HUES48 (cell line): Measurements from ENCODE around the gene TBC1D16.
A peak's percentile ranks its signal among the peaks of the same experiment; 100 is the strongest.

Experiments
- H3K27ac ChIP-seq: one replicate; pipeline ENCODE4 v1.7.0; 2013; ENCODE audit warnings: low read depth, low read length, inconsistent platforms
- H3K27me3 ChIP-seq: 2 replicates; pipeline ENCODE4 v1.6.1; 2013; ENCODE audit warnings: mild to moderate bottlenecking, low read length; ENCODE audit not compliant: control insufficient read depth, insufficient read depth
- H3K36me3 ChIP-seq: 2 replicates; pipeline ENCODE4 v1.6.1; 2013; ENCODE audit warnings: low read length; ENCODE audit not compliant: control insufficient read depth, insufficient read depth
- H3K4me1 ChIP-seq: 2 replicates; pipeline ENCODE4 v1.6.1; 2013; ENCODE audit warnings: mild to moderate bottlenecking, low read length; ENCODE audit not compliant: control insufficient read depth, insufficient read depth
- H3K4me3 ChIP-seq: 2 replicates; pipeline ENCODE4 v1.5.1; 2013; ENCODE audit warnings: mild to moderate bottlenecking, low read depth, low read length
- H3K9ac ChIP-seq: 2 replicates; pipeline ENCODE4 v1.6.1; 2013; ENCODE audit warnings: mild to moderate bottlenecking, low read depth, low read length, moderate library complexity
- H3K9me3 ChIP-seq: 2 replicates; pipeline ENCODE4 v1.6.1; 2013; ENCODE audit warnings: low read length; ENCODE audit not compliant: control insufficient read depth, insufficient read depth

The TBC1D16 gene

GRCh38 chr17:79977161-79977631, 58.5 kb downstream of the TBC1D16 start:
- no peaks in the 10 kb centered on the region for H3K9me3 ChIP-seq
- no peak overlapping the region for H3K4me3 ChIP-seq
- H3K36me3 ChIP-seq, result no peaks in the 10 kb centered on the region
- no peak overlapping the region for H3K27ac ChIP-seq
- peaks cover 4% of the 10 kb centered on the region; the same call in 1 of the 2 replicates for H3K4me1 ChIP-seq
- no peaks in the 10 kb centered on the region for H3K27me3 ChIP-seq
- no peak overlapping the region for H3K9ac ChIP-seq

- H3K9me3 ChIP-seq, result no peaks in the 10 kb centered on the region
- H3K27me3 ChIP-seq, result no peaks in the 10 kb centered on the region
- peaks cover 5% of the 10 kb centered on the region; the same call in 1 of the 2 replicates for H3K36me3 ChIP-seq
- peaks cover 4% of the 10 kb centered on the region; the same call in 1 of the 2 replicates for H3K4me1 ChIP-seq
- H3K4me3 ChIP-seq, result no peak overlapping the region
- no peak overlapping the region for H3K9ac ChIP-seq
- H3K27ac ChIP-seq, result no peak overlapping the region
Measured at GRCh38 chr17:79976451-79976850, 59.2 kb downstream of the TBC1D16 start.

- Histone ChIP-seq H3K27ac (peak overlapping the region; percentile 28), H3K4me1 (peaks cover 4% of the 10 kb centered on the region), H3K4me3 (no peak overlapping the region), H3K9ac (no peak overlapping the region), H3K36me3 (peaks cover 7% of the 10 kb centered on the region; the same call in 1 of the 2 replicates), H3K27me3 (no peaks in the 10 kb centered on the region), H3K9me3 (no peaks in the 10 kb centered on the region)
Measured at GRCh38 chr17:79975498-79976134, 60.1 kb downstream of the TBC1D16 start.

- Histone ChIP-seq H3K4me3 (no peak overlapping the region), H3K9ac (no peak overlapping the region), H3K36me3 (peaks cover 7% of the 10 kb centered on the region; the same call in 1 of the 2 replicates), H3K27ac (peak overlapping the region; percentile 28), H3K27me3 (no peaks in the 10 kb centered on the region), H3K4me1 (peaks cover 7% of the 10 kb centered on the region), H3K9me3 (no peaks in the 10 kb centered on the region)
Measured at GRCh38 chr17:79974566-79975497, 60.8 kb downstream of the TBC1D16 start.

- Histone ChIP-seq H3K9me3 (no peaks in the 10 kb centered on the region), H3K4me3 (no peak overlapping the region), H3K27ac (no peak overlapping the region), H3K36me3 (peaks cover 7% of the 10 kb centered on the region; the same call in 1 of the 2 replicates), H3K27me3 (no peaks in the 10 kb centered on the region), H3K4me1 (peaks cover 7% of the 10 kb centered on the region), H3K9ac (no peak overlapping the region)
Measured at GRCh38 chr17:79971651-79972050, 64.0 kb downstream of the TBC1D16 start.

- H3K9me3 ChIP-seq, result no peaks in the 10 kb centered on the region
- no peaks in the 10 kb centered on the region for H3K27me3 ChIP-seq
- H3K27ac ChIP-seq, result no peak overlapping the region
- peaks cover 7% of the 10 kb centered on the region; the same call in 1 of the 2 replicates for H3K36me3 ChIP-seq
- H3K4me1 ChIP-seq, result peaks cover 7% of the 10 kb centered on the region
- no peak overlapping the region for H3K4me3 ChIP-seq
- H3K9ac ChIP-seq, result no peak overlapping the region
Measured at GRCh38 chr17:79970576-79971068, 65.0 kb downstream of the TBC1D16 start.

GRCh38 chr17:79969906-79970305, 65.8 kb downstream of the TBC1D16 start:
- Histone ChIP-seq H3K4me3 (no peak overlapping the region), H3K9me3 (no peaks in the 10 kb centered on the region), H3K27me3 (no peaks in the 10 kb centered on the region), H3K4me1 (peaks cover 7% of the 10 kb centered on the region), H3K9ac (no peak overlapping the region), H3K27ac (no peak overlapping the region), H3K36me3 (peaks cover 7% of the 10 kb centered on the region; the same call in 1 of the 2 replicates)

- Histone ChIP-seq H3K4me1 (peaks cover 3% of the 10 kb centered on the region), H3K27ac (no peak overlapping the region), H3K9ac (no peak overlapping the region), H3K36me3 (peaks cover 7% of the 10 kb centered on the region; the same call in 1 of the 2 replicates), H3K27me3 (no peaks in the 10 kb centered on the region), H3K4me3 (no peak overlapping the region), H3K9me3 (no peaks in the 10 kb centered on the region)
Measured at GRCh38 chr17:79968116-79968515, 67.6 kb downstream of the TBC1D16 start.

- no peaks in the 10 kb centered on the region for H3K27me3 ChIP-seq
- H3K4me1 ChIP-seq, result peaks cover 3% of the 10 kb centered on the region
- H3K4me3 ChIP-seq, result no peak overlapping the region
- no peak overlapping the region for H3K27ac ChIP-seq
- H3K36me3 ChIP-seq, result 0 out of 2 replicates have a peak, but pooled peaks cover 4% of the 10 kb centered on the region
- H3K9me3 ChIP-seq, result no peaks in the 10 kb centered on the region
- H3K9ac ChIP-seq, result no peak overlapping the region
Measured at GRCh38 chr17:79966681-79967080, 69.0 kb downstream of the TBC1D16 start.

GRCh38 chr17:79965806-79966205, 69.9 kb downstream of the TBC1D16 start:
- no peak overlapping the region for H3K4me3 ChIP-seq
- no peaks in the 10 kb centered on the region for H3K36me3 ChIP-seq
- H3K9ac ChIP-seq, result no peak overlapping the region
- H3K4me1 ChIP-seq, result peaks cover 3% of the 10 kb centered on the region
- H3K27ac ChIP-seq, result no peak overlapping the region
- no peaks in the 10 kb centered on the region for H3K27me3 ChIP-seq
- no peaks in the 10 kb centered on the region for H3K9me3 ChIP-seq
